Activated naive CD4-positive, alpha-beta T cell treated with anti-CD3 and anti-CD28 coated beads, Interleukin-2, amount 50 U/mL, for 24 hours (primary cell): ENCODE measurements around the gene OR10K2.
"Not testable (repeated sequence)": the region's sequence is repeated elsewhere in the genome, so short reads cannot be mapped to it uniquely, and the experiment has no call there.

Experiments
- H3K27ac Mint-ChIP-seq: one replicate; pipeline ENCODE4 v1.8.0; 2021; ENCODE audit warnings: mild to moderate bottlenecking, mixed read lengths
- H3K27me3 Mint-ChIP-seq: one replicate; pipeline ENCODE4 v1.8.0; 2021; ENCODE audit warnings: mixed read lengths
- H3K36me3 Mint-ChIP-seq: one replicate; pipeline ENCODE4 v1.8.0; 2021; ENCODE audit warnings: mixed read lengths
- H3K4me1 Mint-ChIP-seq: one replicate; pipeline ENCODE4 v1.8.0; 2021; ENCODE audit warnings: mixed read lengths
- H3K4me3 Mint-ChIP-seq: one replicate; pipeline ENCODE4 v1.8.0; 2021; ENCODE audit warnings: mild to moderate bottlenecking, mixed read lengths
- H3K9me3 Mint-ChIP-seq: one replicate; pipeline ENCODE4 v1.8.0; 2021; ENCODE audit warnings: mixed read lengths

OR10K2 gene

DNA sequence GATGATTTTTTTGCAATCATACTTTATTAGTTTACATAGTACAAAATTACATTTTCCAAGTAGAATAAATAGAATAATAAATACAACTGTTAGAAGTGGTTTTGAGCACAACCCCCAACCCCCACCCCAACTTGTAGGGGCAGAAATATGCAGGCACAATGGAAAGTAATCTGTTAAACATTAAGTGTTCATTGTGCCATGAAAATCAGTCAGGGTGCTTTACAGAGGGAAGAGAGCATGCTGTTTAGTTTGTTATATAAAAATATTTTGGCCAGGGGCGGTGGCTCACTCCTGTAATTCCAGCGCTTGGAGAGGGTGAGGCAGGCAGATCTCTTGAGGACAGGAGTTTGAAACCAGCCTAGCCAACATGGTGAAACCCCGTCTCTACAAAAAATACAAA, 29.4 kb downstream of the OR10K2 start:
- Mint-ChIP-seq H3K27me3 (peaks cover 13% of the 10 kb centered on the region), H3K9me3 (no peaks in the 10 kb centered on the region), H3K36me3 (no peaks in the 10 kb centered on the region)

DNA sequence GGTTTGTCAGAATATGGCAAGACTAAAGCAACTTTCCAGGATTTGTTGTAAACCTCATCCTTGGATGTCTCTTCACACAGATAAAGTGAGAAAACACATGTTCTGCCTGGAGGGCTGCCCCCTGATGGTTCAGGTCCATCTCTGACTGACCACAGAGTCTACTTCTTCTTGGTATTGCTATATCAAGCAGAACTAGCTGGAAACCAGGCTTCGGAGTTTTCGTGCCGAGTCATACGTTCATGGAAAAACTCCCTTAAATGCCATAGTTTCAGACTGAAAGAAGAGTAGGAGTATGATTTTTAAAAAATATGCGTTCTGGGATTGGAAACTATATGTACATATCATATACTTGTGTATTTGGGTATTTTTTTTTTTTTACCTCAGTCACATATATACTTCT, 32.6 kb downstream of the OR10K2 start:
- H3K36me3 Mint-ChIP-seq, result no peaks in the 10 kb centered on the region
- no peaks in the 10 kb centered on the region for H3K9me3 Mint-ChIP-seq
- H3K4me1 Mint-ChIP-seq, result no peaks in the 10 kb centered on the region
- H3K4me3 Mint-ChIP-seq, result no peak overlapping the region
- H3K27me3 Mint-ChIP-seq, result peaks cover 8% of the 10 kb centered on the region
- H3K27ac Mint-ChIP-seq, result no peak overlapping the region

More for the DNA sequence above, 29.4 kb downstream of the OR10K2 start:
- H3K4me1 Mint-ChIP-seq, result no peaks in the 10 kb centered on the region
- no peak overlapping the region for H3K4me3 Mint-ChIP-seq
- H3K27ac Mint-ChIP-seq, result no peak overlapping the region

DNA sequence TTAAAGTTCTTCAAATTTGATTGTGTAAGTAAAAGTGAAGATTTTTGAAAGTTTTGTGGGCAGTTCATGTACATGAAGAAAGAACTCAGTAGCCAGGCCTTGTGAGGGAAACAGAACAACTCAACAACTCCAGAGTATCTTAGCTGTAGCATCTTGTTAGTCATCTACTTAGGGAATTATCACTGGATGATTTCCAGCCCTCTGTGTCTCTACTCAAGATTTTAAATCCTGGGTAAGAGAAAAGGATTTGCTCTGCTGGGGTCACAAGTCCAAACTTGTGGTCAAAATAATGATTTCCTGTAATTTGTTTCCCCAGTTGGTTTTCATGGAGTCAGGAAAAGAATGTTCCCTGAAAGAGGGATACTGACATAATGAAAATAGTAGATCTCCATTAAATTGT, 34.9 kb downstream of the OR10K2 start:
- Mint-ChIP-seq H3K9me3 (no peaks in the 10 kb centered on the region), H3K4me3 (no peak overlapping the region), H3K27ac (no peak overlapping the region), H3K27me3 (peaks cover 6% of the 10 kb centered on the region), H3K36me3 (no peaks in the 10 kb centered on the region), H3K4me1 (no peaks in the 10 kb centered on the region)

DNA sequence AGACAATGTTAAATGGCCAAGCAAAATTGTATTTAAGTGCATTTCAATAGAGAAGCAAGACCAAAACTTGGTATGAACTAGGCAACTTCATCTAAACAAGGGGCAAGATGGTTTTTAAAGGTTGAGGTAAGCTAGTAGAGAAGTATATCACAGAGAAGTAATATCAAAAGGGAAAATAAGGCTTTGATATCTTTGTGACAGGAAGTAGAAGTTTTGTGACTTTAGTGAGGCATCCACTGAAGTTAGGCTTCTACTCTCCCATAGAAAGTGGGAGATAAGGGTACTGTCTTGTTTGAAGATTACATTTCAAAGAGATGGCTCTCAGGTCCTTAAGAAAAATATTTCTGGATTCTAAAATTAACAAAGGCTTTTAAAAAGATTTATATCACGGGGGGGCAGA, 35.7 kb downstream of the OR10K2 start:
- Mint-ChIP-seq H3K4me3 (no peak overlapping the region), H3K9me3 (no peaks in the 10 kb centered on the region), H3K27me3 (peaks cover 6% of the 10 kb centered on the region), H3K4me1 (no peaks in the 10 kb centered on the region), H3K36me3 (no peaks in the 10 kb centered on the region), H3K27ac (no peak overlapping the region)

DNA sequence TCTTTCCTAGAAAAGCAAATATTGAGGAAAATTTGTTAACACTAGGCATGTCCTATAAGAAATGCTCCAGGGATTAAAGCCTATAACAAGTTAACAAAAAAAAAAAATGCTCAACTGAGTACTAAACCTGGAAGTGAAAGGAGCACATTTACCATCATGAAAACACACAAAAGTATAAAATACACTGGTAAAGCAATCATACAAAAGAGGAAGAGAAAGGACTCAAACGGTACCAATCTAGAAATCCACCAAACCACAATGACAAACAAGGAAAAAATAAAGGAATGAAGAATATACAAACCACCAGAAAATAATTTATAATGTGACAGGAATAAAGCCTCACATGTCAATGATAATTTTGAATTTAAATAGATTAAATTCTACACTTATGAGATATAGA, 51.2 kb downstream of the OR10K2 start:
- Mint-ChIP-seq H3K9me3 (no peaks in the 10 kb centered on the region), H3K4me3 (no peak overlapping the region), H3K27me3 (peaks cover 18% of the 10 kb centered on the region), H3K4me1 (no peaks in the 10 kb centered on the region), H3K36me3 (peaks cover 1% of the 10 kb centered on the region), H3K27ac (no peak overlapping the region)

DNA sequence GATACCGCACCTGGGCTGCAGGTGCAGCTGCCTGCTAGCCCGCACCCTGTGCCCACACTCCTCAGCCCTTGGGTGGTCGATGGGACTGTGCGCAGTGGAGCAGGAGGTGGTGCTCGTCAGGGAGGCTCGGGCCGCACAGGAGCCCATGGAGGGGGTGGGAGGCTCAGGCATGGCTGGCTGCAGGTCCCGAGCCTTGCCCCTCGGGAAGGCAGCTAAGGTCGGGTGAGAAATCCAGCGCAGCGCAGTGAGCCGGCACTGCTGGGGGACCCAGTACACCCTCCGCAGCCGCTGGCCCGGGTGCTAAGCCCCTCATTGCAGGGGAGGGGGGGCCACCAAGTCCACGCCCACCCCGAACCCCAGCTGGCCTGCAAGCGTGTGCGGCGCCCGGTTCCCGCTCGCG, 51.9 kb downstream of the OR10K2 start:
- not testable (repeated sequence) for H3K36me3 Mint-ChIP-seq, H3K4me1 Mint-ChIP-seq, H3K4me3 Mint-ChIP-seq, H3K27ac Mint-ChIP-seq, H3K9me3 Mint-ChIP-seq
- peaks cover 20% of the 10 kb centered on the region for H3K27me3 Mint-ChIP-seq

DNA sequence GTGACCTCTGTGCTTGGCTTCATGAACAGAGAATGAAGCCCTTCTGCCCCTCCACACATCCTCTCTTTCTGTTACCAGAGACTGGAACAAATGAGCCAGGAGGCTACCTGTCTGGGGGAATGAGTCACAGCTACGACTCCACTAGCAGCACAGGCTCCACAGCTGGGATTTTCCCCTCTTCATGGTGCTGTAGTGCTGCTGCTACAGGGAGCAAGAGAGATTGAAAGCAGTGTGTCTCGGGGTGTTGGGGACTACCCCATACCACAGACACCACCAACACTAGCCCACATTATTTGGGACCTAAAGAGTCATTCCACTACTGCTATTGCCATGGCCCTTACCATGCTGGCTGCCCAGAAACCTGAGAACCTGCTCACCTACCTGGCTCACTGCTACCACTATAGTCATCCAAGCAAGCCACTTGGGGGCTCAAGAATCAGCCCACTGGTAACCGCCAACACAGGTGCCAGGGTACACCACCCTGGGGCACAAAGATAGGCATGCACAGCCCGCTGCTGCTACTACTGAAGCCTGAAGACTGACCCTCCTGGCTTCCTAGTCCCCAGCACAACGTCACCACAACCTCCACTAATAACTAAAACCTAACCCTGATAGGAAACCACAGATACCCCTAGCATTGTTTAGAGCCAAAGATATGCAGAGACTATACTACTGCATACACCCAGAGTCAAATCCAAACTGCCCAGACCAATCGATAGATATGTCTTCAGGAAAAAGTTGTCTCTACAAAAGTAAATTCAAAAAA, 54.7 kb downstream of the OR10K2 start:
- H3K36me3 Mint-ChIP-seq, result peaks cover 1% of the 10 kb centered on the region
- no peak overlapping the region for H3K4me3 Mint-ChIP-seq
- H3K4me1 Mint-ChIP-seq, result no peaks in the 10 kb centered on the region
- H3K27ac Mint-ChIP-seq, result no peak overlapping the region
- H3K27me3 Mint-ChIP-seq, result peaks cover 23% of the 10 kb centered on the region
- H3K9me3 Mint-ChIP-seq, result no peaks in the 10 kb centered on the region
